GM12878 (cell line): ENCODE results near the gene FLT3LG. TPM values are rescaled to one million over a fixed set of nuclear protein-coding genes. Genes with fewer than 3 reads are reported as not detected.

Source experiments
- ATAC-seq: fragments of 200-7000 bp; cut with Tn5 transposase; 3 replicates; pipeline ENCODE4 v1.9.1; 2020; ENCODE audit warnings: mild to moderate bottlenecking, moderate library complexity
- BruUV-seq: library from RNA; stranded (reverse); fragments of 400-500 nt; replicated peaks from 2 replicates; lab custom pipeline; 2021; lab: Mats Ljungman, UMichigan
- CTCF ChIA-PET: fragments of 300-600 bp; sonication (Branson Sonifier 250); formaldehyde crosslinking; extraction: SDS; loops from one replicate; lab custom pipeline; 2021; ENCODE audit warnings: inconsistent platforms; lab: Yijun Ruan, JAX
- POLR2A ChIA-PET: fragments of 350-600 bp; formaldehyde crosslinking; extraction: SDS; loops from one replicate; lab custom pipeline; 2021; ENCODE audit warnings: inconsistent platforms; lab: Charles Lee
- RAD21 ChIA-PET: fragments of 300-600 bp; sonication (Branson Sonifier 250); formaldehyde crosslinking; loops from one replicate; lab custom pipeline; 2023; ENCODE audit warnings: antibody characterized with exemption; ENCODE audit not compliant: unreplicated experiment; lab: Charles Lee
- SMC1A ChIA-PET: fragments of 300-600 bp; sonication (Branson Sonifier 250); formaldehyde crosslinking; loops from one replicate; lab custom pipeline; 2023; ENCODE audit not compliant: unreplicated experiment, uncharacterized antibody; lab: Charles Lee
- DNase-seq: peaks from one replicate; pipeline ENCODE4 v3.0.0-alpha.2; 2011; ENCODE audit warnings: low read depth, low spot score
- FAIRE-seq: peaks from 3 replicates; lab custom pipeline; 2011; peaks lifted over from hg19 to GRCh38; lab: Jason Lieb, UNC
- H2AFZ ChIP-seq: 2 replicates; pipeline ENCODE4 v1.6.0; 2011; ENCODE audit warnings: low read depth, low read length, control low read depth; ENCODE audit not compliant: control insufficient read depth
- H3K27ac ChIP-seq: 2 replicates; pipeline ENCODE4 v1.5.1; 2011; ENCODE audit warnings: control low read depth; ENCODE audit not compliant: control insufficient read depth, insufficient read depth
- H3K27me3 ChIP-seq, 2 experiments: replicated peaks in 1 of 2; 2 replicates each; pipeline versions ENCODE4 v1.6.0 to v1.6.1; 2011; ENCODE audit warnings: low read length in 1 of 2; ENCODE audit not compliant: control insufficient read depth in 2 of 2, insufficient read depth in 2 of 2
- H3K36me3 ChIP-seq, 2 experiments: 2 replicates each; pipeline ENCODE4 v1.5.1; 2011; ENCODE audit warnings: low read length in 1 of 2; ENCODE audit not compliant: control insufficient read depth in 2 of 2, insufficient read depth in 2 of 2
- H3K4me1 ChIP-seq: 2 replicates; pipeline ENCODE4 v1.6.1; 2011; ENCODE audit warnings: mild to moderate bottlenecking, low read length, moderate library complexity, mixed read lengths; ENCODE audit not compliant: control insufficient read depth, insufficient read depth
- H3K4me2 ChIP-seq: 2 replicates; pipeline ENCODE4 v1.6.0; 2011; ENCODE audit warnings: control low read depth; ENCODE audit not compliant: control insufficient read depth, insufficient read depth
- H3K4me3 ChIP-seq: fragments of 200-600 bp; sonication (generic); 2 replicates; pipeline ENCODE4 v1.5.1; 2016
- H3K79me2 ChIP-seq: 2 replicates; pipeline ENCODE4 v1.6.0; 2011; ENCODE audit warnings: low read length; ENCODE audit not compliant: control insufficient read depth, insufficient read depth
- H3K9ac ChIP-seq: 2 replicates; pipeline ENCODE4 v1.8.0; 2011; ENCODE audit warnings: low read length, control low read depth, mixed read lengths; ENCODE audit not compliant: control insufficient read depth, insufficient read depth
- H3K9me3 ChIP-seq: replicated peaks from 3 replicates; pipeline ENCODE4 v1.5.1; 2011; ENCODE audit warnings: mild to moderate bottlenecking, low read length; ENCODE audit not compliant: control insufficient read depth, insufficient read depth
- H4K20me1 ChIP-seq: 2 replicates; pipeline ENCODE4 v1.6.0; 2011; ENCODE audit not compliant: control insufficient read depth, insufficient read depth
- EGR1 ChIP-seq, 2 experiments: IDR thresholded peaks; 1 replicate in 1 of 2; 2 replicates in 1 of 2; pipeline ENCODE4 v1.6.1; 2011 to 2012; ENCODE audit warnings: low read depth in 2 of 2, low read length in 2 of 2, borderline replicate concordance in 1 of 2, mild to moderate bottlenecking in 1 of 2, moderate library complexity in 1 of 2
- SMAD5 ChIP-seq: IDR thresholded peaks from 2 replicates; pipeline ENCODE4 v1.6.1; 2016; ENCODE audit warnings: antibody characterized with exemption, low read depth
- WGBS: methylation state at CpG from one replicate; pipeline ENCODE4 v1.1.6; 2016; ENCODE audit warnings: low lambda C conversion rate; ENCODE audit not compliant: insufficient replicate concordance, insufficient coverage; ENCODE audit errors: missing lambda C conversion rate; 5-methylcytosine and 5-hydroxymethylcytosine counted together
- in situ Hi-C: fragments of 300-500 bp; cut with MboI; formaldehyde crosslinking; loops from 9 replicates; pipeline ENCODE4 v1.14.3; 2018; ENCODE audit warnings: mixed read lengths
- intact Hi-C: fragments of 100-400 bp; cut with micrococcal nuclease; formaldehyde crosslinking; loops from one replicate; pipeline ENCODE4 v1.14.2; 2022; ENCODE audit not compliant: unreplicated experiment
- polyA plus RNA-seq, 11 experiments: library from polyadenylated mRNA; depleted of rRNA in 4 of 11; unstranded in 6 of 11; stranded (reverse) in 5 of 11; fragments of >200 nt; fragmentation: Nextera tagmentation in 4 of 11; fragmentation: Illumina TruSeq in 1 of 11; extraction: Ambion mirVana in 4 of 11; extraction: Trizol in 1 of 11; gene quantifications; 1 replicate in 1 of 11; 2 replicates in 10 of 11; pipeline versions ENCODE4 v1.2.1 to v1.2.3, GENCODE V29; 2011 to 2016; ENCODE audit warnings: inconsistent platforms in 2 of 11, missing spikeins in 2 of 11, low read depth in 1 of 11
- total RNA-seq, 4 experiments: library from RNA; depleted of rRNA in 3 of 4; stranded (reverse); fragments of >200 nt in 3 of 4; fragmentation: Illumina TruSeq in 1 of 4; extraction: Trizol in 1 of 4; gene quantifications; 2 replicates each; pipeline versions ENCODE4 v1.2.1 to v1.2.3, GENCODE V29; 2013 to 2021

Gene FLT3LG
- total and polyA plus RNA-seq, 10 of the 15 experiments (the other 5 are each of a cell fraction or from before 2014, with no cell fraction given) = 0.68 to 13.1 (median 4.3) TPM

- no peaks in the 10 kb centered on the region for H3K4me1 ChIP-seq
- H3K4me2 ChIP-seq = peak overlapping the region; percentile 62
- RAD21 ChIA-PET = interaction anchor here (0.5 to 1.8 kb wide), 12 partner anchors 9 to 249 kb away, joined by 3 to 15 read pairs (median 4); partner anchors contain the start of genes PIH1D1 and SCAF1
- FAIRE-seq = no peak
- H4K20me1 ChIP-seq = no peaks in the 10 kb centered on the region
- WGBS = under 1% methylated on average over 15 of the region's 43 CpGs
- peak; percentile 68 for ATAC-seq
- peak in 1 of 2 experiments; percentile 78; a peak in 1 of 3 replicates for TF ChIP-seq EGR1 (IDR thresholded peaks at IDR 0.05; ENCODE audit: borderline replicate concordance in 1 of 2, low read depth in 2 of 2, low read length in 2 of 2)
- no peak for TF ChIP-seq SMAD5
- peaks cover 0 to 3% of the 10 kb centered on the region in 2 experiments; a peak in 2 of 4 replicates for H3K36me3 ChIP-seq
- DNase-seq = no peak
- in situ Hi-C loops = no loop called here
- CTCF ChIA-PET = interaction anchor here (0.6 to 4.9 kb wide), 12 partner anchors 9 to 218 kb away, joined by 3 to 47 read pairs (median 4); partner anchors contain the start of genes ALDH16A1 and PIH1D1
- no TSS peak for BruUV-seq
- SMC1A ChIA-PET = interaction anchor here (1.5 to 3.0 kb wide), 4 partner anchors 27 to 217 kb away, joined by 4 to 14 read pairs (median 4); no protein-coding TSS in a partner anchor
- peak overlapping the region; percentile 5; the same call in 1 of the 2 replicates for H3K9ac ChIP-seq
- intact Hi-C loops = loop anchor here (1.0 kb wide), 7 partner anchors 27 to 217 kb away; partner anchors contain the start of gene FLT3LG
- H3K9me3 ChIP-seq = no peaks in the 10 kb centered on the region
- peaks cover 9 to 23% of the 10 kb centered on the region in 2 experiments for H3K27me3 ChIP-seq
- peak overlapping the region; percentile 76 for H2AFZ ChIP-seq
- H3K79me2 ChIP-seq = no peaks in the 10 kb centered on the region
- POLR2A ChIA-PET = interaction anchor here (1.0 to 1.5 kb wide), 4 partner anchors 9 to 52 kb away, joined by 3 to 5 read pairs (median 4); partner anchors contain the start of gene PIH1D1
- no peak overlapping the region; the same call in 1 of the 2 replicates for H3K27ac ChIP-seq
- peak overlapping the region; percentile 81 for H3K4me3 ChIP-seq
Measured at GRCh38 chr19:49442771-49443365, 31.1 kb upstream of the FLT3LG start.
